ENCODE data around the gene ALDH16A1. TPM values are rescaled to one million over a fixed set of nuclear protein-coding genes. Genes with fewer than 3 reads are reported as not detected.

ALDH16A1 gene
- total and polyA plus RNA-seq, 2 donors (not counting 3 experiments of a cell fraction or from before 2014, with no cell fraction given), result 27.6 to 33.2 TPM

- ChIA-PET CTCF (interaction anchor here (1.0 to 1.7 kb wide), 4 partner anchors 10 to 45 kb away, joined by 3 to 4 read pairs (median 3); partner anchors contain the start of gene TEAD2), POLR2A (no interaction called here)
- no peak overlapping the region for H3K4me2 ChIP-seq (ENCODE audit: insufficient read depth, low read length)
- no peaks in the 10 kb centered on the region for H4K20me1 ChIP-seq (replicated peaks; ENCODE audit: control insufficient read depth, extremely low read depth, insufficient read depth, low read length)
- H3K27me3 ChIP-seq (ENCODE audit: control insufficient read depth in 2 of 2, insufficient read depth in 2 of 2, low read length in 2 of 2), result no peaks in the 10 kb centered on the region
- no peaks in the 10 kb centered on the region for H3K9me1 ChIP-seq (replicated peaks; ENCODE audit: control insufficient read depth, extremely low read depth, insufficient read depth, low read length)
- dilution Hi-C loops (cut with MboI; ENCODE audit: extremely low pct_ligation_motif_present, low sequenced_read_pairs), result no loop called here
- no peak overlapping the region for H3K4me3 ChIP-seq (replicated peaks in 1 of 3; ENCODE audit: insufficient read depth in 1 of 3, low read depth in 1 of 3, low read length in 3 of 3)
- BruUV-seq (replicated peaks), result no TSS peak
- no peak for TF ChIP-seq FOS (IDR thresholded peaks at IDR 0.05; ENCODE audit: borderline replicate concordance, insufficient read depth, low read length)
- H3K27ac ChIP-seq (ENCODE audit: insufficient read depth, low read depth, low read length), result no peak overlapping the region
- H3K9ac ChIP-seq (replicated peaks; ENCODE audit: extremely low read depth, insufficient read depth, low read length), result no peak overlapping the region
- intact Hi-C loops (cut with micrococcal nuclease), result no loop called here
- H3K9me3 ChIP-seq (replicated peaks; ENCODE audit: control insufficient read depth, insufficient read depth, low read length), result no peaks in the 10 kb centered on the region
- no peaks in the 10 kb centered on the region for H3K4me1 ChIP-seq (ENCODE audit: control insufficient read depth, extremely low read depth, insufficient read depth, low read length)
- FAIRE-seq (no peak), DNase-seq (ENCODE audit: low read depth, low spot score) (no peak)
- H3K79me2 ChIP-seq (ENCODE audit: control insufficient read depth, insufficient read depth, low read length), result no peaks in the 10 kb centered on the region
- no peaks in the 10 kb centered on the region for H3K36me3 ChIP-seq (ENCODE audit: control insufficient read depth in 2 of 2, extremely low read depth in 1 of 2, insufficient read depth in 2 of 2, low read length in 2 of 2)
- no peak overlapping the region for H2AFZ ChIP-seq (ENCODE audit: low read depth, low read length)
Observed at GRCh38 chr19:49407079-49407478, 45.9 kb upstream of the ALDH16A1 start.

- H2AFZ ChIP-seq (ENCODE audit: low read depth, low read length), result no peak overlapping the region
- H4K20me1 ChIP-seq (replicated peaks; ENCODE audit: control insufficient read depth, extremely low read depth, insufficient read depth, low read length), result no peaks in the 10 kb centered on the region
- ChIA-PET CTCF (interaction anchor here (1.2 to 1.4 kb wide), 2 partner anchors 9 to 45 kb away, joined by 3 read pairs; partner anchors contain the start of gene TEAD2), POLR2A (no interaction called here)
- TF ChIP-seq FOS (IDR thresholded peaks at IDR 0.05; ENCODE audit: borderline replicate concordance, insufficient read depth, low read length) (no peak), POLR2AphosphoS5 (IDR thresholded peaks at IDR 0.05; ENCODE audit: insufficient read depth, low read depth, low read length) (no peak), MYC (IDR thresholded peaks at IDR 0.05; ENCODE audit: low read depth, low read length) (no peak), POLR2A (IDR thresholded peaks at IDR 0.05; ENCODE audit: low read depth, low read length) (no peak), MAX (IDR thresholded peaks at IDR 0.05; ENCODE audit: insufficient read depth, insufficient read length) (no peak), EZH2 (IDR thresholded peaks at IDR 0.05; ENCODE audit: borderline replicate concordance, low read depth, low read length, severe bottlenecking) (no peak), JUN (IDR thresholded peaks at IDR 0.05; ENCODE audit: borderline replicate concordance, insufficient read depth, insufficient read length, low read depth) (no peak), GATA2 (IDR thresholded peaks at IDR 0.05; ENCODE audit: insufficient read depth, insufficient read length, low read depth, low read length) (no peak), CTCF (IDR thresholded peaks at IDR 0.05; ENCODE audit: extremely low read depth in 1 of 2, insufficient read depth in 1 of 2, low read depth in 1 of 2, low read length in 2 of 2) (no peak)
- no peaks in the 10 kb centered on the region for H3K79me2 ChIP-seq (ENCODE audit: control insufficient read depth, insufficient read depth, low read length)
- dilution Hi-C loops (cut with MboI; ENCODE audit: extremely low pct_ligation_motif_present, low sequenced_read_pairs), result no loop called here
- no TSS peak for BruUV-seq (replicated peaks)
- no peaks in the 10 kb centered on the region for H3K36me3 ChIP-seq (ENCODE audit: control insufficient read depth in 2 of 2, extremely low read depth in 1 of 2, insufficient read depth in 2 of 2, low read length in 2 of 2)
- H3K9me3 ChIP-seq (replicated peaks; ENCODE audit: control insufficient read depth, insufficient read depth, low read length), result no peaks in the 10 kb centered on the region
- no peak overlapping the region for H3K9ac ChIP-seq (replicated peaks; ENCODE audit: extremely low read depth, insufficient read depth, low read length)
- no peaks in the 10 kb centered on the region for H3K9me1 ChIP-seq (replicated peaks; ENCODE audit: control insufficient read depth, extremely low read depth, insufficient read depth, low read length)
- no peaks in the 10 kb centered on the region for H3K4me1 ChIP-seq (ENCODE audit: control insufficient read depth, extremely low read depth, insufficient read depth, low read length)
- FAIRE-seq (no peak), DNase-seq (ENCODE audit: low read depth, low spot score) (no peak)
- no peak overlapping the region for H3K4me2 ChIP-seq (ENCODE audit: insufficient read depth, low read length)
- no peak overlapping the region for H3K4me3 ChIP-seq (replicated peaks in 1 of 3; ENCODE audit: insufficient read depth in 1 of 3, low read depth in 1 of 3, low read length in 3 of 3)
- intact Hi-C loops (cut with micrococcal nuclease), result no loop called here
- H3K27ac ChIP-seq (ENCODE audit: insufficient read depth, low read depth, low read length), result no peak overlapping the region
- no peaks in the 10 kb centered on the region for H3K27me3 ChIP-seq (ENCODE audit: control insufficient read depth in 2 of 2, insufficient read depth in 2 of 2, low read length in 2 of 2)
Observed at GRCh38 chr19:49407482-49408015, 45.5 kb upstream of the ALDH16A1 start.
